HG02943 (cell line): ENCODE results near the gene PC.
"Not testable (repeated sequence)": the region's sequence is repeated elsewhere in the genome, so short reads cannot be mapped to it uniquely, and the experiment has no call there.

Experiments
- ATAC-seq: cut with Tn5 transposase; IDR thresholded peaks from one replicate; pipeline ENCODE4 v1.9.1; 2021; ENCODE audit warnings: mild to moderate bottlenecking, low read depth, moderate library complexity; ENCODE audit not compliant: unreplicated experiment

PC gene

GRCh38 chr11:66979336-66979980 is 21.3 kb upstream of the PC start:
- no peak for ATAC-seq

GRCh38 chr11:66978717-66979116 is 20.5 kb upstream of the PC start:
- ATAC-seq: no peak

GRCh38 chr11:66978229-66978628 is 20.0 kb upstream of the PC start:
- ATAC-seq: no peak

GRCh38 chr11:66976925-66977324 is 18.7 kb upstream of the PC start:
- ATAC-seq: no peak

GRCh38 chr11:66976028-66976467 is 17.9 kb upstream of the PC start:
- no peak for ATAC-seq

- ATAC-seq: no peak
These were observed 17.3 kb upstream of the PC start for GRCh38 chr11:66975405-66976027.

GRCh38 chr11:66974724-66975404 is 16.7 kb upstream of the PC start, which contains the start of gene C11orf86:
Gene C11orf86 (plus strand): TSS chr11:66975304. CDS start chr11:66975363, 59 bp downstream.
- no peak for ATAC-seq

- ATAC-seq: no peak
These were observed 15.9 kb upstream of the PC start for GRCh38 chr11:66973956-66974580.

GRCh38 chr11:66971488-66971887 is 13.3 kb upstream of the PC start:
- ATAC-seq: no peak

- ATAC-seq: no peak
These were observed 12.7 kb upstream of the PC start for GRCh38 chr11:66970807-66971442.

- no peak for ATAC-seq
These were observed 12.2 kb upstream of the PC start for GRCh38 chr11:66970371-66970806.

- ATAC-seq: no peak
These were observed 11.5 kb upstream of the PC start for GRCh38 chr11:66969584-66970225.

GRCh38 chr11:66967670-66968425 is 9.7 kb upstream of the PC start:
- ATAC-seq: no peak

- ATAC-seq: no peak
These were observed 8.2 kb upstream of the PC start for GRCh38 chr11:66966351-66966750.

GRCh38 chr11:66964495-66964894 is 6.3 kb upstream of the PC start:
- ATAC-seq: no peak

GRCh38 chr11:66962801-66963200 is 4.6 kb upstream of the PC start:
- ATAC-seq: no peak

- ATAC-seq: no peak
These were observed 4.1 kb upstream of the PC start for GRCh38 chr11:66962247-66962646.

- ATAC-seq: not testable (repeated sequence)
These were observed 3.6 kb upstream of the PC start for GRCh38 chr11:66961691-66962213.

GRCh38 chr11:66958956-66959274 is 732 bp upstream of the PC start:
- ATAC-seq: no peak

- ATAC-seq: peak; percentile 16
These were observed 282 bp downstream of the PC start for GRCh38 chr11:66957971-66958231.
